GM19468 (cell line): ENCODE measurements around the gene C2.
"Not testable (repeated sequence)": the region's sequence is repeated elsewhere in the genome, so short reads cannot be mapped to it uniquely, and the experiment has no call there.

Source experiments
- ATAC-seq: cut with Tn5 transposase; IDR thresholded peaks from one replicate; pipeline ENCODE4 v1.9.1; 2021; ENCODE audit warnings: mild to moderate bottlenecking, moderate library complexity, moderate number of reproducible peaks; ENCODE audit not compliant: unreplicated experiment; ENCODE audit errors: extremely low read depth

Gene C2

DNA sequence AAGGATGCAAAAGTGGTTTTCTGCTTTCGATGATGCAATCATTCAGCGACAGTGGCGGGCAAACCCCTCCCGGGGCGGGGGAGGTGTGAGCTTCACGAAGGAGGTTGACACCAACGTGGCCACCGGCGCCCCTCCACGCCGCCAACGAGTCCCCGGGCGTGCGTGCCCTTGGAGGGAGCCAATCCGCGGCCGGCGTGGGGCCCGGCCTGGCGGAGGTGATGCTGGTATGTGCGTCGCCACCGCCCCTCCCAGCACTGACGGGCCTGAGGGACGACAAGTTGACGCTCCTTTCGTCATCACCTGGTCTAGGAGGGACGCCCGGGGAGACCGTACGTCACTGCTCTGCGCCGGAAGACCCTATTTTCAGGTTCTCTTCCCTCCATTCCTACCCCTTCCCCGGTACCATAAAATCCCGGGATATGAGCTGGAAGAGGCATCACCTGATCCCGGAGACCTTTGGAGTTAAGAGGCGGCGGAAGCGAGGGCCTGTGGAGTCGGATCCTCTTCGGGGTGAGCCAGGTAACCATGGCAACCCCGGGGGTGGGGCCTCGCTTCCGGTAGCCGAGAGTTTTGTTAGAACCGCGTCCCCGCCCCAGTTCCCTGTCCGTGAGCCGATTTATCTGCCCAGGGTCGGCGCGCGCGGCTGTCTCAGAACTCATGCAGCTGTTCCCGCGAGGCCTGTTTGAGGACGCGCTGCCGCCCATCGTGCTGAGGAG, 44.6 kb downstream of the C2 start, which contains the start of gene DXO:
Gene DXO, minus strand, starts transcription at position 146 of the 716 bp plus-strand sequence. CDS start 463 bp downstream, outside the sequence.
- peak; percentile 72 for ATAC-seq

- ATAC-seq: no peak
Observed at GRCh38 chr6:31972709-31973350, 45.3 kb downstream of the C2 start.

DNA sequence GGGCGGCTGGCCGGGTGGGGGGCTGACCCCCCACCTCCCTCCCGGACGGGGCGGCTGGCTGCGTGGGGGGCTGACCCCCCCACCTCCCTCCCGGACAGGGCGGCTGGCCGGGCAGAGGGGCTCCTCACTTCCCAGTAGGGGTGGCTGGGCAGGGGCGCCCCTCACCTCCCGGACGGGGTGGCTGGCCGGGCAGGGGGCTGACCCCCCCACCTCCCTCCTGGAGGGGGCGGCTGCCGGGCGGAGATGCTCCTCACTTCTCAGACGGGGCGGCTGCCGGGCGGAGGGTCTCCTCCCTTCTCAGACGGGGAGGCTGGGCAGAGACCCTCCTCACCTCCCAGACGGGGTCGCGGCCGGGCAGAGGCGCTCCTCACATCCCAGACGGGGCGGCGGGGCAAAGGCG, 48.5 kb downstream of the C2 start:
- not testable (repeated sequence) for ATAC-seq

- no peak for ATAC-seq
Observed at GRCh38 chr6:31977816-31978431, 50.4 kb downstream of the C2 start.

DNA sequence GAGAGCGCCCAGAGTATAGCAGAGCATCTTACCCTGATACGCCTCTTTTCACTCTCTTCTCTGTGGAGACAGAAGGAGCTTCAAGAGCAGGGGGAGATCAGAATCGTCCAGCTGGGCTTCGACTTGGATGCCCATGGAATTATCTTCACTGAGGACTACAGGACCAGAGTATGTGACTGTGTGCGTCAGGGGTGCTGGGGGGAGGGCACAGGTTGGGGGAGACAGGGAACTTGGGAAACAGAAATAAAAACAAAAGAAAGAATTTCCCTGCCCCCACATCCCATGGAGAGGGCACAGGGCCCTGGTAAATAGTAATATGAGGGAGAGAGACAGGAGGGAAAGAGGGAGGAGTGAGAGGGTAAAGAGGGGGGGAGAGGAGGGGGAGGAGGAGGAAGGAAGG, 51.3 kb downstream of the C2 start:
- ATAC-seq: no peak

DNA sequence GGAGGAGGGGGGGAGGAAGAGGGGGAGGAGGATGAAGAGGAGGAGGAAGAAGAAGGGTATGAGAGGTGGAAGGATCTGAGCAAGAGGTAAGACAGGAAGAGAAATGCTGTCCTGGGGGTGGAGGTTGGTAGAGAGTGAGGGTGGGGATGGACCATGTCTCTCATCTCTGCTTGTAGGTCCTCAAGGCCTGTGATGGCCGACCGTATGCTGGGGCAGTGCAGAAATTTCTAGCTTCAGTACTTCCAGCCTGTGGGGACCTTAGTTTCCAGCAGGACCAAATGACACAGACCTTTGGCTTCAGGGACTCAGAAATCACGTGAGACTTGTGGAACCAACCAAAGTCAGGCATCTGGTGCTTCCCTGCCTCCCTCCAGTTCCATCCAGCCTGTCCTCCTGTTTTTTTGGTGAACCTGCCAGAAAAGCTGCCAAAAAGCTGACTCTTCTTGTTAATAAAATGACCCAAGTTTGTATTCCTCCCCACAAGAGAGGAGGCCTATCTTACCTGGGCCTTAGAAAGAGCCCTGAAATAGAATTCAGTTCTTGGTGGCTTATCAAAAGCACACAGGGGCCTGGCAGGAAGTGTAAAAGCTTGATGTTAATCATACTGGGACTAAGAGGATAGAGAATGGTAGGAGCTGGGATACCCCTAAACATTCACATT, 51.9 kb downstream of the C2 start:
- no peak for ATAC-seq

GRCh38 chr6:31980195-31980876, 52.8 kb downstream of the C2 start:
- ATAC-seq: not testable (repeated sequence)

DNA sequence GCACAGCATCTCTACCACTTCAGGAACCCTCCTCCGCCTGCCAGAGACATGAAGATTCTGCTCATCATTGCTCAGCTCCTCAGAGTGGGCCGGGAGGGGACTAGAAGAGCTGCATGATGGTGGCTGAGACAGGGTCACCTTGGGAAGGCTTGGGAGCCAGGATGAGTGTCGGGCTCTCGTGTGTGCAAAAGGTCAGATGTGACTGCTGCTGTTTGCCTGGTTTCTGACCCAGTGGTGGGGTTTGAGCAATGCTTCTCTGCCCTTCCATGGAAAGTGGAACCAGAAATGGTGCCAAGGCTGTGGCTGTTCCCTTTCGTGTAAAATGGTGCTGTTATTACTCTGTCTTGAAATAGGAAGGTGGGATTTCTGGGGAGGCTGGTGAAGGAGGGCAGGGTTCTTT, 53.5 kb downstream of the C2 start:
- ATAC-seq: not testable (repeated sequence)

DNA sequence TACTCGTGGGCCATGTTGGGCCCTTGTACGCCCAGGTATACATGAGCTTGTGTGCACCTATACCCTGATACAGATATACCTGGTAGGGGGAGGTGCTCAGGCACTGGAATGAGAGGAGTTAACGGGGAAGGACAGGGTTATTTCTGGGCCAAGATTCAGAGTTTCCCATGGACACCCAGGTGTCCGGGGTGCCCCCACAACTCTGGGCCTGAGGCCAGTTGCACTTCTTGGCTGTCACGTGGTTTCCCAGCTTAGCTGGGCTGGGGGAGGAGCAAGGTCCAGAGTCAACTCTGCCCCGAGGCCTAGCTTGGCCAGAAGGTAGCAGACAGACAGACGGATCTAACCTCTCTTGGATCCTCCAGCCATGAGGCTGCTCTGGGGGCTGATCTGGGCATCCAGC, 54.2 kb downstream of the C2 start, which contains the start of gene C4A:
Gene C4A, plus strand, starts transcription at position 314 of the 400 bp plus-strand sequence. Its CDS starts 51 bp downstream, at position 365.
- ATAC-seq: not testable (repeated sequence)

DNA sequence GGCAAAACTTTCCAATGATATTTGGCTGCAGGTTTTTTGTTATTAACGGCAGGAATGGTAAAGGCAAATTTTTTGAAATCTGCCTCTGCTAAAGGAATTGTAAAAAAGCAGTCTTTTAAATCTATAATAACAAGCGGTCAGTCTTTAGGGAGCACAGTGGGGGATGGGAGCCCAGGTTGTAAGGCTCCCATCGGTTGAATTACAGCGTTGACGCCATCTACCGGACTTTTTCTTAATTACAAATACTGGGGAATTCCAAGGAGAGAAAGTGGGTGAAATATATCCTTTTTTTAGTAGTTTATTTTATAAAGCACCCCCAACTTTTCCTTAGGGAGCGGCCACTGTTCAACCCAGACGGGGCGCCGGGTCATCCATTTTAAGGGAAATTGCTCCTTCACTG, 61.8 kb downstream of the C2 start:
- not testable (repeated sequence) for ATAC-seq

DNA sequence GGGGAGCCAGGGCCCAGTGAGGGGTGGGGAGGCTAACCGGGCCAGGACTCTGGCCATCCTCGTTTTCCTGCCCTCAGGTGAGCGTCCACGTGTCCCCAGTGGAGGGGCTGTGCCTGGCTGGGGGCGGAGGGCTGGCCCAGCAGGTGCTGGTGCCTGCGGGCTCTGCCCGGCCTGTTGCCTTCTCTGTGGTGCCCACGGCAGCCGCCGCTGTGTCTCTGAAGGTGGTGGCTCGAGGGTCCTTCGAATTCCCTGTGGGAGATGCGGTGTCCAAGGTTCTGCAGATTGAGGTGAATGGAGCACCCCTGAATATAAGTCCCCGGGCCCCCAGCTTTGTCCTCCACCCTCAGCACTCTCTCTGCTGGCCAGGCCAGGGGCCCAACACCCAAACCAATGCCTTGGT, 66.9 kb downstream of the C2 start:
- not testable (repeated sequence) for ATAC-seq
